ENCODE measurements around the gene AHI1. TPM values are rescaled to one million over a fixed set of nuclear protein-coding genes. Genes with fewer than 3 reads are reported as not detected.

The AHI1 gene
- total and polyA plus RNA-seq, 10 of the 15 experiments (the other 5 are each of a cell fraction or from before 2014, with no cell fraction given) = 3.2 to 9.5 (median 4.6) TPM

- no TSS peak for BruUV-seq (replicated peaks)
- H3K9ac ChIP-seq (ENCODE audit: control insufficient read depth, insufficient read depth, low read length) = no peak overlapping the region
- DNase-seq (ENCODE audit: low read depth, low spot score) (no peak), FAIRE-seq (no peak), ATAC-seq (no peak)
- H3K4me1 ChIP-seq (ENCODE audit: control insufficient read depth, insufficient read depth, low read length) = no peaks in the 10 kb centered on the region
- ChIA-PET POLR2A (no interaction called here), SMC1A (ENCODE audit: uncharacterized antibody, unreplicated experiment) (interaction anchor here (0.9 to 2.4 kb wide), 6 partner anchors 10 to 146 kb away, joined by 3 to 7 read pairs (median 4); no protein-coding TSS in a partner anchor), RAD21 (ENCODE audit: unreplicated experiment) (interaction anchor here (1.2 to 1.5 kb wide), 2 partner anchors 13 to 28 kb away, joined by 3 read pairs; no protein-coding TSS in a partner anchor), CTCF (no interaction called here)
- H3K27ac ChIP-seq (ENCODE audit: control insufficient read depth, insufficient read depth) = no peak overlapping the region
- in situ Hi-C loops (cut with MboI) = no loop called here
- no peak overlapping the region for H2AFZ ChIP-seq (ENCODE audit: control insufficient read depth, low read depth, low read length)
- intact Hi-C loops (cut with micrococcal nuclease; ENCODE audit: unreplicated experiment) = no loop called here
- no peak overlapping the region for H3K4me2 ChIP-seq (ENCODE audit: control insufficient read depth, insufficient read depth)
- no peaks in the 10 kb centered on the region for H3K27me3 ChIP-seq (replicated peaks in 1 of 2; ENCODE audit: control insufficient read depth in 2 of 2, insufficient read depth in 2 of 2, low read length in 1 of 2)
- H3K4me3 ChIP-seq = no peak overlapping the region
- no peaks in the 10 kb centered on the region for H4K20me1 ChIP-seq (ENCODE audit: control insufficient read depth, insufficient read depth)
- H3K36me3 ChIP-seq (ENCODE audit: control insufficient read depth in 2 of 2, insufficient read depth in 2 of 2, low read length in 1 of 2) = no peaks in the 10 kb centered on the region
- TF ChIP-seq POLR2AphosphoS5 (IDR thresholded peaks at IDR 0.05; ENCODE audit: low read length) (no peak), NFXL1 (IDR thresholded peaks at IDR 0.05; ENCODE audit: borderline replicate concordance) (no peak), ZNF384 (IDR thresholded peaks at IDR 0.05; ENCODE audit: borderline replicate concordance, low read depth, low read length) (no peak), CBX3 (IDR thresholded peaks at IDR 0.05; ENCODE audit: borderline replicate concordance, low read depth) (no peak), CBFB (IDR thresholded peaks at IDR 0.05; ENCODE audit: low read depth) (no peak), RUNX3 (IDR thresholded peaks at IDR 0.05; ENCODE audit: low read length) (no peak), BRCA1 (IDR thresholded peaks at IDR 0.05; ENCODE audit: low read depth, low read length) (no peak), ZBED1 (IDR thresholded peaks at IDR 0.05; ENCODE audit: borderline replicate concordance) (no peak)
- TF ChIP-seq, protein P1, sequence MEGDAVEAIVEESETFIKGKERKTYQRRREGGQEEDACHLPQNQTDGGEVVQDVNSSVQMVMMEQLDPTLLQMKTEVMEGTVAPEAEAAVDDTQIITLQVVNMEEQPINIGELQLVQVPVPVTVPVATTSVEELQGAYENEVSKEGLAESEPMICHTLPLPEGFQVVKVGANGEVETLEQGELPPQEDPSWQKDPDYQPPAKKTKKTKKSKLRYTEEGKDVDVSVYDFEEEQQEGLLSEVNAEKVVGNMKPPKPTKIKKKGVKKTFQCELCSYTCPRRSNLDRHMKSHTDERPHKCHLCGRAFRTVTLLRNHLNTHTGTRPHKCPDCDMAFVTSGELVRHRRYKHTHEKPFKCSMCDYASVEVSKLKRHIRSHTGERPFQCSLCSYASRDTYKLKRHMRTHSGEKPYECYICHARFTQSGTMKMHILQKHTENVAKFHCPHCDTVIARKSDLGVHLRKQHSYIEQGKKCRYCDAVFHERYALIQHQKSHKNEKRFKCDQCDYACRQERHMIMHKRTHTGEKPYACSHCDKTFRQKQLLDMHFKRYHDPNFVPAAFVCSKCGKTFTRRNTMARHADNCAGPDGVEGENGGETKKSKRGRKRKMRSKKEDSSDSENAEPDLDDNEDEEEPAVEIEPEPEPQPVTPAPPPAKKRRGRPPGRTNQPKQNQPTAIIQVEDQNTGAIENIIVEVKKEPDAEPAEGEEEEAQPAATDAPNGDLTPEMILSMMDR (IDR thresholded peaks at IDR 0.05 in 2 of 3, conservative IDR thresholded peaks at IDR 0.05 in 1 of 3; ENCODE audit: control insufficient read depth in 2 of 3, extremely low read depth in 1 of 3, insufficient read depth in 1 of 3, low read depth in 3 of 3, low read length in 3 of 3) = no peak
- H3K79me2 ChIP-seq (ENCODE audit: control insufficient read depth, insufficient read depth, low read length) = no peaks in the 10 kb centered on the region
- H3K9me3 ChIP-seq (replicated peaks; ENCODE audit: control insufficient read depth, insufficient read depth, low read length) = no peaks in the 10 kb centered on the region
Measured at GRCh38 chr6:135395136-135395535, 102.4 kb downstream of the AHI1 start.

Data from GM12878 (cell line).